ENCODE data around the gene SH2B3. TPM values are rescaled to one million over a fixed set of nuclear protein-coding genes. Genes with fewer than 3 reads are reported as not detected.

SH2B3 gene
- total and polyA plus RNA-seq, 9 of the 15 experiments (the other 6 are each of a cell fraction or from before 2014, with no cell fraction given): 10.8 to 75.3 (median 37.4) TPM

DNA sequence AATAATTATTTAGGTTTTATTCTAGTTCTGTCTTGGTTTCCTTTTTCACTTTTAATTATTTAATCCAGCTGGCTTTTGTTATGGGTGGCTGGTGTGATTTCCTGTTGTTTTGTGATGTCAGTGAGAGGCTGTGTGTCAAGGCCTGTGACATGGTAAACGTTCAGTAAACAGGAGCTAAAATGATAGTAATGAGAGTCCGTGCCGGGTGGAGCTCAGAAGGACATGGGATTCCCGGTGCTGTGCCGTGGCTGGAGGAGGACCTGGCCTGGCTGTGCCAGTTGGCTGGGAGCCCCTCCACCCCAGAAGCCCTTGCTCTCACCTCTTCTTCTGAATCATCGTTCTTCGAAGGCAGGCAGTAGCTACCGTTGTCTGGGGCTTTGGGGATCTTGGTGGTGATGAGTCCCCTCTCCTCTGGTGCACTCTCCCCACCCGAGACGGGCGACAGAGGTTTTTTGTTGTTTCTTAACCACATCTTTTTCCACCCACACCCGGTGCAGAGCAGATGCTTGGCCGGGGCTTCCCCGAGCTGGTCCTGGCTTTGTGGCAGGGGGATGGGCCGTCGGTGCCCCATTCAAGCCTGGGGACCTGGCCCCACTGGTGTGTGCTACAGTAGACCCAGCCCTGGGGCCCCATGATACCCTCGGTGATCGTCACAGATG is 29.1 kb downstream of the SH2B3 start:
- intact Hi-C loops (cut with micrococcal nuclease) (no loop called here), in situ Hi-C loops (cut with MboI) (no loop called here)
- Histone ChIP-seq H3K79me2 (ENCODE audit: control insufficient read depth, insufficient read depth, low read length) (peaks cover 94% of the 10 kb centered on the region), H2AFZ (ENCODE audit: low read depth, low read length) (no peak overlapping the region), H4K20me1 (replicated peaks; ENCODE audit: control insufficient read depth, insufficient read depth, low read length) (peaks cover 41% of the 10 kb centered on the region), H3K9me3 (replicated peaks; ENCODE audit: control insufficient read depth, insufficient read depth, low read depth, low read length) (no peaks in the 10 kb centered on the region), H3K9ac (ENCODE audit: insufficient read depth in 1 of 2, low read depth in 2 of 2, low read length in 2 of 2) (peak overlapping the region; percentile 9 to 85; a peak in 3 of 4 replicates), H3K36me3 (ENCODE audit: control insufficient read depth, insufficient read depth, low read length) (peaks cover 69% of the 10 kb centered on the region; the same call in 2 of the 3 replicates), H3K4me2 (ENCODE audit: insufficient read depth, low read length) (no peak overlapping the region), H3K27ac (ENCODE audit: extremely low read depth, low read depth, low read length) (0 out of 3 replicates have a peak overlapping the region, but pooled peaks have one; percentile 20), H3K4me1 (replicated peaks in 1 of 2; ENCODE audit: control insufficient read depth in 2 of 2, insufficient read depth in 2 of 2, low read length in 2 of 2) (peaks cover 22 to 49% of the 10 kb centered on the region in 2 experiments), H3K27me3 (ENCODE audit: control insufficient read depth in 2 of 2, insufficient read depth in 2 of 2, low read length in 2 of 2) (no peaks in the 10 kb centered on the region), H3K9me1 (ENCODE audit: control insufficient read depth, insufficient read depth, low read length) (no peaks in the 10 kb centered on the region), H3K4me3 (no peak overlapping the region)
- ChIA-PET POLR2A (interaction anchor here (1.0 to 2.3 kb wide), 6 partner anchors 9 to 16 kb away, joined by 3 to 16 read pairs (median 4); no protein-coding TSS in a partner anchor), CTCF (ENCODE audit: low intra/inter-chr PET ratio) (no interaction called here)
- 74% methylated on average over 18 of the region's 18 CpGs for WGBS (ENCODE audit: insufficient coverage, low coverage, missing lambda C conversion rate)
- DNase-seq (ENCODE audit: extremely low read depth in 1 of 4, low spot score in 3 of 4) (no peak), FAIRE-seq (peak; percentile 35), ATAC-seq (no peak)
- TF ChIP-seq NELFE (IDR thresholded peaks at IDR 0.05; ENCODE audit: insufficient read depth, insufficient read length): no peak
- TF ChIP-seq IRF2 (CRISPR knock-in tag; IDR thresholded peaks at IDR 0.05): no peak
- BruUV-seq (replicated peaks): no TSS peak

DNA sequence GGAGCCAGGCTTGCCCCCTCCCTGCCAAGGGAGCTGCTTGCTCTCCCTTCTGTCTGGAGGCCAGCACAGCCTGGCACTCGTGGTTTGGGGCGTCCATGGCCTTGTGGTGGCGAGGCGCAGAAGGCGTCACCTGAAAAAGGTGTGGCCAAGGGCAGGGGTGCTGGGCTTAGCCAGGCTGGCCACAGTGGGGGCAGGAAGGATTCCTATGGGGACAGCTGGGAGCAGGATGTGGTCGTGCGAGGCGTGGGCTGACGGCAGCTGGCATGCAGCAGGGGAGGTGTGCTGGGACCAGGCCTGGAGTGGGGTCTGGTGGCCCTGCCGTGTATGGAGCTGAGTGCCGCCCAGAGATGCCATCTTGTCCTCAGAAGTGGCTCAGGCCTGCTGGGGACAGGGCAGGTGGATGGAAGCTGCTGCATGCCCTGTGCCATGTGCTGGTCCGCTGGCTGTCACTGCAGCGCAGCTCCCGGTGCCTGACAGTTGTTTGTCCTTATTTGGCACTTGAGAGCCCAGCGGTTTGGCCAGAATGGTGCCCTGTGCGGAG is 30.0 kb downstream of the SH2B3 start:
- H3K9me3 ChIP-seq (replicated peaks; ENCODE audit: control insufficient read depth, insufficient read depth, low read depth, low read length): no peaks in the 10 kb centered on the region
- BruUV-seq (replicated peaks): no TSS peak
- ATAC-seq (no peak), DNase-seq (ENCODE audit: extremely low read depth in 1 of 4, low spot score in 3 of 4) (no peak), FAIRE-seq (no peak)
- peaks cover 38% of the 10 kb centered on the region for H4K20me1 ChIP-seq (replicated peaks; ENCODE audit: control insufficient read depth, insufficient read depth, low read length)
- H3K36me3 ChIP-seq (ENCODE audit: control insufficient read depth, insufficient read depth, low read length): peaks cover 70% of the 10 kb centered on the region; the same call in 2 of the 3 replicates
- peaks cover 22 to 40% of the 10 kb centered on the region in 2 experiments for H3K4me1 ChIP-seq (replicated peaks in 1 of 2; ENCODE audit: control insufficient read depth in 2 of 2, insufficient read depth in 2 of 2, low read length in 2 of 2)
- peaks cover 94% of the 10 kb centered on the region for H3K79me2 ChIP-seq (ENCODE audit: control insufficient read depth, insufficient read depth, low read length)
- no peak overlapping the region for H3K4me2 ChIP-seq (ENCODE audit: insufficient read depth, low read length)
- CTCF ChIA-PET (ENCODE audit: low intra/inter-chr PET ratio): no interaction called here
- no peak overlapping the region for H3K4me3 ChIP-seq
- no peak overlapping the region for H3K27ac ChIP-seq (ENCODE audit: extremely low read depth, low read depth, low read length)
- H3K9ac ChIP-seq (ENCODE audit: insufficient read depth in 1 of 2, low read depth in 2 of 2, low read length in 2 of 2): peak overlapping the region in 1 of 2 experiments; percentile 70; a peak in 2 of 4 replicates
- intact Hi-C loops (cut with micrococcal nuclease) (no loop called here), in situ Hi-C loops (cut with MboI) (no loop called here)
- H3K27me3 ChIP-seq (ENCODE audit: control insufficient read depth in 2 of 2, insufficient read depth in 2 of 2, low read length in 2 of 2): no peaks in the 10 kb centered on the region
- 93% methylated on average over 13 of the region's 16 CpGs for WGBS (ENCODE audit: insufficient coverage, low coverage, missing lambda C conversion rate)
- H2AFZ ChIP-seq (ENCODE audit: low read depth, low read length): no peak overlapping the region
- peaks cover 3% of the 10 kb centered on the region for H3K9me1 ChIP-seq (ENCODE audit: control insufficient read depth, insufficient read depth, low read length)
- POLR2A ChIA-PET: interaction anchor here (1.0 to 2.1 kb wide), 2 partner anchors 10 to 237 kb away, joined by 3 to 11 read pairs; no protein-coding TSS in a partner anchor
- TF ChIP-seq FOXA1 (IDR thresholded peaks at IDR 0.05; ENCODE audit: borderline replicate concordance) (no peak), ATF1 (CRISPR knock-in tag; IDR thresholded peaks at IDR 0.05) (no peak), ATF1 (tag; IDR thresholded peaks at IDR 0.05) (no peak), ZNF174 (CRISPR knock-in tag; IDR thresholded peaks at IDR 0.05) (no peak), ZNF507 (tag; conservative IDR thresholded peaks at IDR 0.05) (no peak), SPI1 (IDR thresholded peaks at IDR 0.05; ENCODE audit: borderline replicate concordance, low read depth, low read length) (no peak), ETV6 (IDR thresholded peaks at IDR 0.05; ENCODE audit: borderline replicate concordance in 1 of 2, low read depth in 2 of 2, low read length in 1 of 2) (no peak), ETV6 (CRISPR knock-in tag; IDR thresholded peaks at IDR 0.05; ENCODE audit: borderline replicate concordance) (no peak), ETS2 (tag; IDR thresholded peaks at IDR 0.05; ENCODE audit: borderline replicate concordance, poor library complexity, severe bottlenecking) (no peak)
